SK-N-DZ (cell line): Measurements from ENCODE around the gene PTPRT.
"Not testable (repeated sequence)": the region's sequence is repeated elsewhere in the genome, so short reads cannot be mapped to it uniquely, and the experiment has no call there.

Experiments used
- DNase-seq: peaks from one replicate; pipeline ENCODE4 v3.0.0-alpha.2; 2015; ENCODE audit warnings: low spot score

PTPRT gene

DNA sequence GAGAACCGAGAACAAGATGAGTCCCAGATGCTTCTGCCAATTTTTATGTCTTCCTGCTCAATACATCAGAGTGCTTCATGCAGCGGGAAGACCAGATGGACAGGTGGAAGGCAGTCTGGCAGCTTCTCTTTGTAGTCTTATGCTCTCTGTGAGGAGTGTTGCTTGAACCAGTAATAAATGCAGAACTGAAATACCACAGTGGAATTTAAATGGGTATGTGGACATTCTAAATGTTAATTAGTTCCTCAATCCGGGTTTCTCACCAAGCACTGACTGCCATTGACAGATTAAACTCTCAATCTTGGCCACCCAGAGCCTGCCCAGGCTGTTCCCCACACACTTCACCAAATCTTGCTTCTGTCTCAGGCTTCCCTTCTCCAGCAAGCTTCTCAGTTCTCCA is 876.0 kb downstream of the PTPRT start:
- DNase-seq = no peak

DNA sequence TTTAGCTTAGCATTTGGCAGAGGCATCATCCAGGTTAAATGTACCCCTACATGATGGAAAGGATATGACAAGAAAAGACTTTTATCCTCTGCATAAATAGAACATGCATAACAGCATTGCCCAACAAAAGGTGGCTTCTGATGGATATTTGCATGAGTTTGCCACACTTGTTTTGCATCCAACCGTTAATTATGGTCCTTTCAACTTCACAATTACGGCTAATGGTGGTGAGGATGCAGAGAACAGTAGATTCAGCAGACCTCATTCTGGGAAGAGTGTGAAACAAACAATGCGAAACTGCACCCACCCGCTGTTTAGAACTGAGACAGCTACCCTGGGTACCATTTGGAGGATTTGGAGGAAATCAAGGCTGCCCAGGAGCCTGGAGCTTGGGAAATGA is 880.7 kb downstream of the PTPRT start:
- DNase-seq = no peak

DNA sequence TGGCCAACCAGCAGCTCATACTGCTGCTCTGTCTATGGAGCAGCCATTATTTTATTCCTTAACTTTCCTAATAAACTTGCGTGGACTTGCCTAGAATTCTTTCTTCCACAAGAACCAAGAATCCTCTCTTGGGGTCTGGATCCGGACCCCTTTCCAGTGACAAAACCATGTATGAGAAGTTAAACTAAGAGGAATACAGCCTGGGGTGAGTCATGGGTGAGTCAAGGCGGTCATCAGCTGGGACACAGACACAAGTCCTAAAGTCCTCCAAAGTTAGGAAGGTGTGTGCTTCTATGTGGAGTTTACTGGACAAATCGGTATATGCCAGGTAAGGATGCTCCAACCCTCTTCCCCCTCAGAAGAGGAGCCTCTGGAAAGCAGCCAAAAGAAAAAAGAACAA is 881.5 kb downstream of the PTPRT start:
- DNase-seq = no peak

DNA sequence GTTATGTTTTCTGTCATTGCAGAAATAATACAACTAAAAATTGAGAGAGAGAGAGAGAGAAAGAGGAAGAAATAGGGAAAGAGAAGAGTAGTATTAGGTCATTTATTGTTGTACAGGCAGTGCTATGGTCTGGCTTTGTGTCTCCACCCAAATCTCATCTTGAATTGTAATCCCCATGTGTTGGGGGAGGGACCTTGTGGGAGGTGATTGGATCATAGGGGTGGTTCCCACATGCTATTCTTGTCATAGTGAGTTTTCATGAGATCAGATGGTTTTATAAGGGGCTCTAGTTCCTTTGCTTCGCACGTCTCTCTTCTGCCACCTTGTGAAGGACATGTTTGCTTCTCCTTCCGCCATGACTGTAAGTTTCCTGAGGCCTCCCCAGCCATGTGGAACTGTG is 894.1 kb downstream of the PTPRT start:
- no peak for DNase-seq

DNA sequence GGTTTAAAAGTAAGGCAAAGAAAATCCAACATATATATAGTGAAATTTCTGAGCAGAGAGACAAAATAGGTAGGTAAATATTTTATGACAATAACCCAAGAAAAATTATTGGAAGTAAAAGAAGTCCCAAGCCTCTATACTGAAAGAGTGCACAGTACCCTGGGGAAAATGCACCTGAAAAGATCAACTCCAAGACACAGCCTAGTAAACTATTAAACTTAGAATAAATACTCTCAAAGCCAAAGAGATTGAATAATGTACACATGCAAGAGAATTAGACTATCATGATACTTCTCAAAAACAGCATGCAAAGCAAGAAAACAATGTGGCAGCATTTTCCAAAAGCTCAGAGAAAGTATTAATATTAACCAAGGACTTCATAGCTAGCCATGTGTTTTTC is 894.7 kb downstream of the PTPRT start:
- DNase-seq = no peak

DNA sequence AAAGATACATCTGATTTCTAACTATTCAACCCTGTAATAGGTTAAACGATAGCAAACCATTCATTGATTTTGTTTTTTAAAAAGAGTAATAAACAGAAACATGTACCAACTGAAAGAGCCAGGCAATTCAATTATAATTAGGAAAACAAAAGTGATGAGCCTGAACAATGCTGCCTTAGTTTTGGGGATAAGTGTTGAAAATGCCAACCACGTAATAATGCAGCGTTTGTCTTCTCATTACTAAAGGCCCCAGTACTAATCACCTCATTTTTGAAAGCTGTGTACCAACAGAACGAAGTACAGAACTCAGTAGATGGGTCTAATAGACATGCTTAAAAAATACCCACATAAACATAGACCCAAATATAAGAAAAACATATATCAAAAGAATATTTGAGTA is 907.9 kb downstream of the PTPRT start:
- DNase-seq = no peak

DNA sequence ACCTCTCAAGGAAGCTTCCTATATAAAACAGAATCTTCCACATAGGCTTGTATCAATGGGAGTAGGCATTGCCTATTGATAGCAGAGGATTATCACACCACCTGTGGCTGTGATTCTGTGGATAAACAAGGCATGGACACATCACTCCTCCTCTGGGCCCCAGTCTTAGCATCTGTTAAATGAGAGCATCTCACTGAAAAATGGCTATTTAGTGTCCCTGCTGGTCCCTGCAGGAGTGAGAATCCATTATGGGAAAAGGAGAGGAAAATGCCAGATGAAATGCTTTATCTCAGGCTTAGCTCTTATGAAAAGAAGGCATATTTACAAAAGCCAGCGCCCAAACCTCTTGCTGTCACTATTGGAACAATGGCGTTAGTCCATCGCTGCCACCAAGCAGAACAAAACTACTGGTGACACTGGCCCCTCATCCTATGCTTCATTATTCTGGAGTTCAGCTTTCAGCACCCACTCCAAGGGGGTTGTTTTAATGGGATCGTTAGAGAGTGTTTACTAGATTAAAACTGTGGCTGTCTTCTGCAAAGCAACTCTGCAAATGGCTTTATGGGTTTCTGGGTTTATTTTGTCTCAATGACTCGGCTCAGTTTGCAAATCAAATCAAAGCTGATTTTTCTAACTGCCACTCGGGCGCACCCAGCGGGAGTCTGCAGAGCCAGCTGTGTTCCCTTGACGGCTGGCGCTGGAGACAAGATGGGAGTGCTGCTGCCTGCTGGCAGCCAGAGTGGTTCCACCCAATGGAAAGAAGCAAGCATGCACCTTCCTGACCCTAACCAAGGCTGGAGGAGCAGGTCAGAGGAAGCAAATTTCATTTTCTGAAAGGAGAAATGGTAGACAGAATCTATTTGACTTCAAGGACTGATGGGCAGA is 912.7 kb downstream of the PTPRT start:
- no peak for DNase-seq

DNA sequence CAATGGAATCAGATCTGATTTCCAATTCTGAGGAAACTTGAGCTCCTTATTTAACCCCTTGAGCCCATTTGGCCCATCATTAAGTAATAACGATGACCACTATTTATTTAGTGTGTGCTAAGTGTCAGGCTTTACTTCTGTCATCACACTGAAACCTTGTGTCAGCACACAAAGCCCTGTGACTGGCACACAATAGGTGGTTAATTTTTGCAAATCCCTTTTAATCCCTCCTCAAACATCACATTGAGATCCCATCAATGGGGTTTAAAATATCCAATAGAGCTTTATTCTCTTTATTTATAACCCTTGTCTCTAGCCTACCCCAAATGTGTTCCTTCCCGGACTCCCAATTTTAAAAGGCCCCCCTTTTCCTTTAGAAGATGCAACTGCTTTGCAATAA is 914.7 kb downstream of the PTPRT start:
- no peak for DNase-seq

DNA sequence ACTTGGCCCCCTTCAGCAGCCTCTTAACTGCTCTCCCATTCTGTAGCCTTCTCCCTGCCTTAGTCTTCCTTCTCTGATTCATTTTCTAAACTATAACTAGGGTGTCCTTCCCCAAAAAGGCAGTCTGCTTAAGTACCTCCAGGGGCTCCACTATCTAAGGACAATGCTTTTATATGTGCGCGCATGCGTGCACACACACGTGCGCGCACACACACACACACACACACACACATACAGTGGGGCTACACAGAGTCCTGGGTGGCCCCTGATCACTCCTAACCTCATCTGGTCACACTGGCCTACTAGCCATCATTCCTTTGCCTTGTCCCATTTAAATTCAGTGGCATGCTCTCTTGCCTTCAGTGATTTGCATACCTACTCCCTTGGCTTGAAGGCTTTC is 917.2 kb downstream of the PTPRT start:
- DNase-seq = no peak

DNA sequence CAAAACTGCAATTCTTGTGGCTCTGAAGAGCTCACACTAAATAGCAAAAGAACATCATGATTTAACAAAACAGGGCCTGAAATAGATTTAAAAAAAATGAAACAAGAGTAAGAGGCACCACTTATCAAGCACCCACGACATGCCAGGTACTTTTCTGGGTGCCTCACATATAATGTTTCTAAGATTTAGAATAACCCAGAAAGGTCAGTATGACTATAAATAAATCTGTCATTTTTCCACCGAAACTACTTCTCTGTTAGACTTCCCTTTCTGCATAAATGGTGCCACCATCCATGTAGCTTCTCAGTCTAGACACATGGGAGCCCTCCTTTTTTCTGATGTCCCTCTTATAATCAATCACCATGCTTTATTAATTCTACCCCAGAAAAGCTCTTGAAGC is 919.2 kb downstream of the PTPRT start:
- DNase-seq = no peak

DNA sequence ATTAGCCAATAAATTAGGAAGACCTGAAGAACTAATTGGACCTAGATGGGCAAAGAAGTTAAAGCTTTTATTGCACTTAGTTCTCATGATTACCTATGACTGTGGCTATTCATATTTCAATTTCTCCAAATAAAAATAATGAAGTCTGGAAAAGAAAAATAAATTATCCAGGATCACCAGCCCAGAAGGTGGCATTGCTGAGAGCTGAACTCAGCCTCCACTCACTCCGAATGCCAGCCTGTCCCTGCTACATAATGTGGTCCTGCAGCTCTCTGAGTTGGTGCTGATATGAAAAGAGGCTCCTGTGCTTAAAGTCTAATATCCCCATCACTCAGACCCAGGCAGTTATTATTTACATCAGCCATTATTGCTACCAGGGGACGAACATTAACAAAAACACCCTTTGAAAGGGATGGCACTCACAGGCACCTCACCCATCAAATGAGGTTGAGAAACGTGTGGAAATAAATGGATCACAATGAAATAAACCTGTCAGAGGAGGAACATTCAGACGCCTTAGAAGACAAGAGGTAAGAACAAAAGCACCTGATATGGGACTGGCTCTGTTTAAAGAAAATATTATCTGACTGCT is 921.8 kb downstream of the PTPRT start:
- no peak for DNase-seq

DNA sequence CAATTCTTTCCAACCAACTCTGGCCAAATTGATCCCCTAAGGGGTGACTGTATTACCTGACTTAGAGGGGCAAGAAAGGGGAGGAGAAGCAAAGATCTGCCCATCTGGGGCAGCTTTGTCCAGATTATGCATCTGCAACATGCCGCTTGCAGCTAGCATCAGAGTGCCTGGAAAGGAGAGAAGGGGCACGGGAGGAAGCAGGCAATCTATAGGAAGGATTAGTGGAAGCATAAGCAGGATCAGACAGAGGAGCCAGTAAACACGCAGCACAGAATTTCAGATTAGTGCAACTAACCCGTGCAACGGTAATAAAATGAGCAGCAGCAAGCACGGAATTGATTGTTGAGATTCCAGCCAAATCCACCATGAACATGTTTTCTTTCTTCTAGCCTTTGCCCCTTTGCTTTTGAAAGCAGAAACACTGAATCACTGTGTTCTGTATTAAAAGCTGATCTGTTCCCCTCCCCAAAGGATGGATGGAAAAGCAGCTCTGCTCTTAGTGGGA is 927.9 kb downstream of the PTPRT start:
- no peak for DNase-seq

DNA sequence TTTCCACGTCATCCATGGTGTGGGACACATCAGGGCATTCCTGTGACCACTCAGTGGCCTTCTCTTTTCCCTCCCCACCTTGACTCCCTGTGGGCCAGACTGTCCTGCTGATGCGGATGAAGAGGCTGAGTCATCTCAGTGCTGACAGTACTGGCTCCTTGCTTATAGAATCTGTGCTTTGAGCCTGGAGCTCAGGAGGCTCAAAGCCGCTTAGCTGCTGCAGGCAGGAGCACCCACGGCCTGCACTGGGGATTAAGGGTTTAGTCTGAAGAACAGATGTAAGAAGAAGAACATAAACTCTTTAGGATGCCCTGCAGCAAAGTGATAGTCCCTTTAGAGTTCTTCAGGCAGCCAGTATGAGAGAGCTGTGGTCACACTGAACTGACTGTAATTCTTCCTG is 929.5 kb downstream of the PTPRT start:
- no peak for DNase-seq

DNA sequence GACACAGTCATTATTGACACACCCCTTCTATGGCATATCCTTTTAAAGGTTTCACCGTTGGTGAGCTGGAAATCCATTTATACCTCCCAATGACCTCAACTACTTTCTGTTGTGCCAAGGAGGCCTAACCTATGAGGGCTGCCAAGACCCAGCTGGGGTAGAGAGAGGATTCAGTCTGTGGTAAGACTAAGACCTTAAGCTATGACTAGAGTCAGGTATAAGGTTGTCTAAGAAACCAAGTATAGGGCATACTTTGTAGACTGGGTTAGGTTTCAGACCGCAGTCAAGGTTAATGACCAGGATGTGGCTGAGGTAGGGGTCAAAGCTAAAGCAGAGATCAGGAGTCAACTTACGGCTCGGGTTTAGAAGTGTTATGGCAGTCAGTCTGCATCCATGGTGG is 930.3 kb downstream of the PTPRT start:
- DNase-seq = no peak

DNA sequence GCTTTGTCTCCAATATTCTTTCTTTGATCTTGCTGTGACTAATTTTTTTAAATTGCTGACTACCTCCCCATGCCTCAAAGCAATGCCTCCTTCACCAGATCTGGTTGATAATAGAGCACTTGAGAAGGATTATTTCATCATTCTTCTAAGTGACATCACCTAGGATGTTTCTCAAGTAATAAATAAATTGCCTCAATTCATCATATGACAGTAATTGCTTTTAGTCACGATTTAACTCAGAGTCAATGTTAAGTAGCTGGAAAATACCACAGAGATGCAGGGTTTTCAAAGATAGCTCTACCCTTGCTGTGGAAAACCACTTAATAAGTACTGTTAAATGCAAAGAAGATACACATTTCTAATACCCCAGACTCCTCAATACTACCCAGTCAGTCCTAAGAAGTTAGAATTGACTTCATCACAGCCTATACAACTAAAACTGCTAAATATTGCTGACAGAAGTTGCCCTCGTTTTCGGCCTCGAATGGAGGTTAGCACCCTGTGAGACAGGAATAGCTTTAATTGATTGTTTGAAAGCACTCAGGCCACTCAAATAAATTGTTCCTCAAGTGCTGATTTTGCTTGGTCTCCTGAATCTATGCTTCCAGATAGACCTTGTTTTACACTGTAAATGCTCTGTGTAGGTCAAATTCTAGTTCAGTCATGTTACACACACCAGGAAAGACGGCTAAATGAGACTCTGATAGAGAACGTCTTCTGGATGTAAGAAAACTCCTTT is 931.0 kb downstream of the PTPRT start:
- DNase-seq = no peak

DNA sequence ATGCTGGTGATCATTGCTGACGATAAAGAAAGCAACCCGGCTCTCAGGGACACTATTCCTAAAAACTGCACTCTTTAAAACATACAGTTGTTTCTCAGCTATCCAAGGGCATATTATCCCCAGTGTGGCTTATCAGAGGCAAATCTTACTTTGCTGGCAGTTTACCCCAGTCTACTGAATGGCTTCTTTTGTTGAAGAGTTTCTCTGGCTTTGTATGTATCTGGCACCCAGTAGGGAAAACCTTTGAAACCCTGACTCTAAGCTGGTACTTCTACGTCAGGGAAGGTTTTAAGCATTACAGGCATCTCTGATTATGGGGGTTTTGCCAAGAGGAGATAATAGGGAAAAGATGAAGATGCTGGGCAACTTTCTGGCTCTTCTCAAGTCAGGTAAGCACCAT is 933.9 kb downstream of the PTPRT start:
- no peak for DNase-seq

DNA sequence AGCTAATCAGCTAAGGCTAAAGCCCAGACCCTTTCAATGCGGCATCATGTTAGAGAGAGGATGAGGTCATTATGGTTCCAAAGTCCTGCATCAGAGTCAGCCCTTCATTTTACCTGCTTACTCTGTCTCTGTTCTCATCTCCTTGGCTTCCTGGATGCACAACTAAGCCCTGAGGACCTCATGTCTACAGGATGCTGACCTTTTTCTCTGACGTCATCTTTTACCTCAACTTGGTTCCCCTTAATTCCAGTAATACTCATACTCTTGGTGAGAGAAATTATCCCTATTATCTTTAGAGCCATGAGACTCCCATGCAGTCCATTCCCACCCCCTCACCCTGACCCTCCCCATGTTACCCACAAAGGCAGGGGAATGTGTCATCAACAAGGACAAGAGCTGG is 935.0 kb downstream of the PTPRT start:
- no peak for DNase-seq

DNA sequence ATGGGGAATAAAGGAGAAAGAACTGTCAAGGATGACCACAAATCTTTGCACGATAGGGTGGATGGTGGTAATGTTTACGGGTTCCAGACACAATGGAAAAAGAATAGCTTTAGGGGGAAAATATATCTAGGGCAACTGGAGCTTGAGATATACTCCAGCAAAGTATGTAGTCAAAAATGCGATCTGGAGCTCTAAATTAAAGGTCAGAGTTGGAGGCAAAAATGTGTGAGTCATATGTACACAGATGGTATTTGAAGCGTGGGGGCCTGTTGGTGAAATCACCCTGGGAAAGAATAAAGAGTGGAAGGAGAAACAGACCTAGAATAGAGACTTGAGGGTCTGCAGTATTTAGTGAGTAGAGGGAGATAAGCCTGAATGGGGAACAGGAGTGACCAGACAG is 937.6 kb downstream of the PTPRT start:
- no peak for DNase-seq

DNA sequence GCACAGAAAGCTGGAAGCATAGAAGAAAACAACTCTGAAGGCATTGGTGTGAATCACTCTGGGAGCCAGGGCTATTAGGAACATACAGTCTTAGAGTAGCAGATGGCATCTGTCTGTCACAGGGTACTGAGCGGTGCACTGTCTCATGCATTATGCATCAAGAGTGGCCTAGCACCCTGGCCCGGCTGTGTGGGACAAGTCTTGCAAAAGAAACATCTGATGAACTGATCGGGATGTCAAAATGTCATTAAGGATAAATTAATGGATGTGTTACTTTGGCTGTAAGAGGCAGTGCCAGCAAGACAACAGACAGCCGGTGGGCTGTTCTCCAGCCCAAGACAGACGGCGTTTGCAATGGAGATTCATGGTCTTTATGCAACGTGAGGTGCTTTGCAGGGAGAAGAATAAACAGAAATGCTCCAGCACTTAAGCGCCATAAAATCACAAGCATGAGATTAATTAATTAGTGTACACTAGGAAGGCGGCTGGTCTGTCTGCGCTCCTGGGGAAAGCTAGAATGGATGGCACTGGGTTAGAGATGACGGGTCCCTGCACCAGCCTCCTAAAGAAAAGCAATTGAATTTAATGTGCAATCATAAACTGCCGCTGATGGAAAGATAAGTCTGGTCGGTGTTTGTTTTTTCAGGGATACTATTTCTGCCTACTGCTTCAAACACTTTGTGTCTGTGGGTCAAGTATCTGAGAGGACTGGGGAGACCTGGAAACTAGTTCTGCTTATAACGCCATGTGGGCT is 970.9 kb downstream of the PTPRT start:
- no peak for DNase-seq

DNA sequence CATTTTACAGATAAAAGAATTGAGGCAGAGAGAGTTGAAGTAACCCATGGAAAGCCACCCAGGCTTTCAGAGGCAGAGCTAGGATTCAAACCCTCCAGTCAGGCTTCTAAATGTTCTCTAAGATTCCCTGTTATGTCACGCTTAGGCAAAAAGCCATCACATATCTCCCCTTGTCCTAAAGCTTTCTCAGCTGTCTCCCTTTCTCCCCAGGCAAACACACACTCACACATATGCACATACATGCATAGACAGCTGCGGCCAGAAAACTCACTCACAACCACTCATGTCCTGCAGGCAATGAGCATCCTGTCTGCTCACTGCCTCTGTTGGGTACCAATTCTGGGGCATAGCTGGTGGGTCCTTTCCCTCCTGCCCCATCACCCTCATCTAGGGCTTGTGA is 975.6 kb downstream of the PTPRT start:
- DNase-seq = no peak

DNA sequence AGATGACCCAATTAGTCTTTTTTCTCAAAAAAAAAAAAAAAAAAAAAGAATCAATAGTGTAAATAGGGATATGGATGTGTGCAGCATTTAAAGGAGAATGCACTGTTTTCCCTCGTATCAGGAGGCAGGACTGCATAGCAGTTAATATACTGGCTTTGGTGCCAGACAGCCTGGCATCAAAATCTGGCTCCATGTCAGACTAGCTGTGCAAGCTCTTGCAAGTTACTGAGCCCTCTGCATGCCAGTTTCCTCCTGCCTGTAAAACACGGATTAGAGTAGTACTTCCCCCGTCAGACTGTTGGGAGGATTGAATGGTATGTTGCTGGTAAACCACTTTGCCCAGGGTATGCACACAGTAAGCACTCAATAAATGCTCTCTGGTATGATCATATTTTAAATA is 977.3 kb downstream of the PTPRT start:
- DNase-seq = no peak

DNA sequence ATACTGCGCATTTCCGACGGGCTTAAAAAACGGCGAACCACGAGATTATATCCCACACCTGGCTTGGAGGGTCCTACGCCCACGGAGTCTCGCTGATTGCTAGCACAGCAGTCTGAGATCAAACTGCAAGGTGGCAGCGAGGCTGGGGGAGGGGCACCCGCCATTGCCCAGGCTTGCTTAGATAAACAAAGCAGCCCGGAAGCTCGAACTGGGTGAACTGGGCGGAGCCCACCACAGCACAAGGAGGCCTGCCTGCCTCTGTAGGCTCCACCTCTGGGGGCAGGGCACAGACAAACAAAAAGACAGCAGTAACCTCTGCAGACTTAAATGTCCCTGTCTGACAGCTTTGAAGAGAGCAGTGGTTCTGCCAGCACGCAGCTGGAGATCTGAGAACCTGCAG is 983.1 kb downstream of the PTPRT start:
- DNase-seq = not testable (repeated sequence)
